Stimulated activated CD8-positive, alpha-beta memory T cell treated with anti-CD3 and anti-CD28 coated beads, Interleukin-15, amount 100 ng/mL, for 48 hours (primary cell): Measurements from ENCODE around the gene CTPS2.
A peak's percentile ranks its signal among the peaks of the same experiment; 100 is the strongest.
"Not testable (repeated sequence)": the region's sequence is repeated elsewhere in the genome, so short reads cannot be mapped to it uniquely, and the experiment has no call there.

ENCODE experiments used
- DNase-seq, 2 donors: peaks; one replicate each; pipeline ENCODE4 v3.0.0-alpha.2; 2020; ENCODE audit warnings: low read depth in 2 of 2

The CTPS2 gene, protein sequence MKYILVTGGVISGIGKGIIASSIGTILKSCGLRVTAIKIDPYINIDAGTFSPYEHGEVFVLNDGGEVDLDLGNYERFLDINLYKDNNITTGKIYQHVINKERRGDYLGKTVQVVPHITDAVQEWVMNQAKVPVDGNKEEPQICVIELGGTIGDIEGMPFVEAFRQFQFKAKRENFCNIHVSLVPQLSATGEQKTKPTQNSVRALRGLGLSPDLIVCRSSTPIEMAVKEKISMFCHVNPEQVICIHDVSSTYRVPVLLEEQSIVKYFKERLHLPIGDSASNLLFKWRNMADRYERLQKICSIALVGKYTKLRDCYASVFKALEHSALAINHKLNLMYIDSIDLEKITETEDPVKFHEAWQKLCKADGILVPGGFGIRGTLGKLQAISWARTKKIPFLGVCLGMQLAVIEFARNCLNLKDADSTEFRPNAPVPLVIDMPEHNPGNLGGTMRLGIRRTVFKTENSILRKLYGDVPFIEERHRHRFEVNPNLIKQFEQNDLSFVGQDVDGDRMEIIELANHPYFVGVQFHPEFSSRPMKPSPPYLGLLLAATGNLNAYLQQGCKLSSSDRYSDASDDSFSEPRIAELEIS

DNA sequence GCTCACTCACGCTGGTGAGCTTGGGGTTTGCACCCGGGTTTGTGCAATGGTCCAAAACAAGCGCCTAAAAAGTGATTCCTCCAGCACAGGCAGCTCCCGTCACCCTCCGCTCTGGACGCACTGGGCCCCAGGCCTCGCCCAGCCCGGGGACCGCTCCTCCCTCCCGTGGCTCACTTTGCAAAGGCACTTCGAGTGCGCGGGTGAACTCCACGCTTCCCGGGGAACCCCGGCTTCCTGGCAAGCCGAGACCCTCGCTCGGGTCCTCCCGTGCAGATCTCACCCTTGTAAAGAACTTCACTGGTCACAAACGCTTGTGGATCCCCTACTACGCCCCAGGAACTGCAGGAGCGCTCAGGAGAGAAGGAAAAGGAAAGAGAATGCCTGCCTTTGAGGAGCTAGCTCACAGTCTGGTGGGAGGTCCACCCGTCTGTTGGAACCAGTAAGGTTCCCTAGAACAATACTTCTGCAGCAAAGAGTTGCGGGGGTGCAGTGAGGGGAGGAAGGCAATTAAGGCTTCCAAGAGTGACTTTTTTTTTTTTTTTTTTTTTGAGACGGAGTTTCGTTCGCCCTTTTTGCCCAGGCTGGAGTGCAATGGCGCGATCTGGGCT, at the start of gene CTPS2:
TSS of gene CTPS2 (minus strand) at position 122 of the 608 bp plus-strand sequence. CDS start 9,767 bp downstream, outside the sequence.
- peak; percentile 23 to 28 for DNase-seq

- DNase-seq, result not testable (repeated sequence)
These were observed 49.0 kb upstream of the CTPS2 start for GRCh38 chrX:16761500-16761899.

DNA sequence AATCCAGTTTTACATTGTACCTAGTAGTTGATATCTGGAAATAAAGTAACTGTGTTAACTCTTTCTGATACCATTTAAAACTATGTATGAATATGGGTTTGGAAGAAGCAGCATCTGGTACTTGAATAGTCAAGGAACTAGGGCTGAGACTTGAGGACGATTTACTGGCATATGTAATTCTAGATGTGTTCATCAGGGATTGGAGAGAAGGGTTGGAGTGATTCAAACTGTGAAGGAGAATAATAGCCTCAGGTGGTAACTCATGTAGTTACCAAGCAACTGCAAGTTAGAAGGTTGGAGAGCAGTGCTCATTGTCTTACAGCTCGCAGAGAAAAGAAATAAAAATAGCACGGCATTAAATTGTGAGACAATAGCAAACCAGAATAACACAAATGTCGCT, 44.3 kb upstream of the CTPS2 start:
- no peak for DNase-seq

GRCh38 chrX:16754019-16754418, 41.5 kb upstream of the CTPS2 start:
- DNase-seq, result no peak

- no peak for DNase-seq
These were observed 37.7 kb upstream of the CTPS2 start for GRCh38 chrX:16750136-16750535.

DNA sequence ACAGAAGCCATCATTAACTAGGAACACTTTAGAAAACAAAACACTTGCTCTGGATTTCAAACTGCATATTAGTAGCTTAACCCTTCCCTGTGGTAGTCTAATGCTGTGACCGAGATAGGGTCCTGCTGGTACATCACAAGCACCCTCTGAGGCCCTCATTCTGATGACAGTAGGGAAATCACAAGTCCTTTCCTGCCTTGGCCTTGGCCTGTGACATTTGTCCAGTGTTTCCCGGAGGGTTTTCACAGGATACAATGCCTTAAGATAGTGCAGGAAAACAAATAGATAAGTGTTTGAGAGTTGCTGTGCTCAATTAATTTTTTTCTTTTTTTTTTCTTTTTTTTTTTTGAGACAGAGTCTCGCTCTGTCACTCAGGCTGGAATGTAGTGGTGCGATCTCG, 36.0 kb upstream of the CTPS2 start:
- no peak for DNase-seq

DNA sequence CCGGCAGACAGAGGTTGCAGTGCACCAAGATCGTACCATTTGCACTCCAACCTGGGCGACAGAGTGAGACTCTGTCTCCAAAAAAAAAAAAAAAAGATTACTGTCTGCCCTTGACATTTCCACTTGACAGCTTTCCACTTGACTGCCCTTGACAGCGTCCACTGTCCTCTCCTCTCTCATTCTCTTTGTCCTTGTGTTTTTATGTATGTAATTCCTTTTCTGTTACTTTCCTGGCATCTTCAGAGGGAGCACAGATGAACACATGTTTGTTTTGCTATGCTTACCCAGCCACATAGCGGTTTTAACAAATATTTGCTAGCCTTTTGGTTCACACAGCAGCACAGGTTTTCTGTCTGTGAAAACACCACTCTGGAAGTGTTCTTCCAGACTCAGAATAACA, 33.2 kb upstream of the CTPS2 start:
- DNase-seq, result no peak

DNA sequence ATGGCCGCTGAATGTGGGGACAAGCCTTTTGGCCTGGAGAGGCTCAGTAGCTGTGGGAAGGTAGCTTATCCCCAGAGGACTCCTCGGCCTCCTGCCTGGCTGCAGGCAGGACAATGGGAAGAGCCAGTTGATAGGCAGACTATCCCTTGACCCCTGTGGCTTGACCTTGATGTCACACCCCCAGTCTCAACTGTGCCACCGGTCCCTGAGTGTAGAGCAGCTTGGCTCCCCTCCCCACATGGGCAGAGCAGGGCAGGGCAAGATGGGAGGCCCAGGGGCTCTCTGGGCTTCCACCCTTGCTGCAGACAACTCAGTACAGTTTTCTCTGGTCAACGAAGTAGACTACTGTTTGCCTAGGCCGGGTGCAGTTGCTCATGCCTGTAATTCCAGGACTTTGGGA, 32.6 kb upstream of the CTPS2 start:
- no peak for DNase-seq

DNA sequence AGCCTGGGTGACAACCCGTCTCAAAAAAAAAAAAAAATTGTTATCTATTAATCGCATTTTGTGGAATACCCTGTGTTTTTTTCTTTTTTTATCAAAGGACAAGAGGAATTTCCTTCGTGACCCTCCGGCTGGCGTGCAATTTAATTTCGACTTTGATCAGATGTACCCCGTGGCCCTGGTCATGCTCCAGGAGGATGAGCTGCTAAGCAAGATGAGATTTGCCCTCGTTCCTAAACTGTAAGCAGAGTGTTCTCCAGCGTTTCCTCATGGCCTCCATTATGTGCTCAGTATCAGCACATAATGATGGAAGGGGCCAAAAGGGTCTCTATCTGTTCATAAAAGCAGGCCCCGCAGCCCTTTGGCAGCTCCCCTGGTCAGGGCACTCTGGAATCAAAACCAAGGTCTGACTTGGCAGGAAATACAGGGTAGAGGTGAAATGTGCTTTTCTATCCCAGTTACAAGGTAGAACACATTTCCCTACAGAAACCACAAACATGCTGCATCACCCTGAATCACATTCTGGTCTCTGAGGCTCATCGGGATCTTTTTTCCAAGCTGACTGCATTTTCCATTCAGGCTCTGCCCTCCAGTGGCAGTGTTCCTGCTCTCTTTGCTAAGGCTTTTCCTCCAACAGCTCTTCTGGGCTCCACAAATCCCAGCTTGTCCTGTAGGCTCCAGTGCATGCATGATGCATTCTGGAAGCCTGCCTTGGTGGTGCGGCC, 31.3 kb upstream of the CTPS2 start:
- no peak for DNase-seq

GRCh38 chrX:16739574-16739973, 27.1 kb upstream of the CTPS2 start:
- DNase-seq, result no peak

- DNase-seq, result no peak
These were observed 24.6 kb upstream of the CTPS2 start for GRCh38 chrX:16737024-16737423.

GRCh38 chrX:16733013-16733412, 20.5 kb upstream of the CTPS2 start:
- no peak for DNase-seq

- DNase-seq, result no peak
These were observed 18.0 kb upstream of the CTPS2 start for GRCh38 chrX:16730450-16730849.

DNA sequence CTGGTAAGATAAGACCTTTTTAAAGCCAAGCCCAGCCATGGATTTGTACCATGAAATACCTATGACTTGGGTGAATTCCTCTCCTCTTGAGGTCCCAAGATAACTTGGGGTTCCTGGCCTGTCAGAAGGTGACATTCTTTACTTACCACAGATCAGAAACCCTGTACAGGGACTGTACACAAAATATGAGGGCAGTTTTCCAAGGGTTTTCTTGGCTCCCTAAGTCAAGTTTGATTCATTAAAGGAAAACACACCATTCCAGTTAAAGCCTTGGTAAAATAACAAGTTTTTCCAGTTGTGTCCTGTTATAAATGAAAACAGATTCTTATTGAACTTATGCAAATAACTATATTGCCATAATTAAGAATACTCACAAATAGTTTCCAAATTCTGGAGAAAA, 15.2 kb upstream of the CTPS2 start:
- no peak for DNase-seq

DNA sequence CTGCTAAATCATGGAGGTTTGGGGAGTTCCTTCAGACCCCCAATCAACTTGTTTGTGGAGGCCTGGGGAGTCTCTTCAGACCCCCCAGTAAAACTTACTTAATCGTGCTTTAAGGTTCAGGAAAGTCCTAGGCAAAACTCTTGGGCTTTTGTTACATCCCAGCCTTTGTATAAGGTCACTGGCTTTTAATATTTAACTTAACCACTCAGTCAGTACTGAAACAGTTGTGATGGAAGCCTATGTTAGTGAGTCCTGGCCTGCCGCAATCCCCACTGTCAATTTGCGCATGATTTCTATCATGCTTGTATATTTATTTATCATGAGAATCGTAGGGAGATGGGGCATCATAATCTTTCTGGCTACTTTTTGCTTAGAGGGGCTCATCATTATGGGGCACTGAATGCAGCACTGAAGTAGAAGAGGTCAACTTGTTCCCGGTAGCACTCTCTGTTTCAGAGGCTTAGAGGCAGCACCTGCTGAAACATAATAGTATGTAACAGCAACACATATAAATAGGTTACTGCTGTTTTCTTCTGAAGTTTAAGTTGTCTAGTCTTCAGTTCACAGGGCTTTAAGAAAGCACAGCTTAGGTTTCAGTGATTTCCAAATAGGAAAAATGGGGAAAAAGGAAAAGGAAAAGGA, 14.0 kb upstream of the CTPS2 start:
- DNase-seq, result not testable (repeated sequence)

- no peak for DNase-seq
These were observed 12.6 kb upstream of the CTPS2 start for GRCh38 chrX:16725072-16725471.

GRCh38 chrX:16722481-16722880, 10.0 kb upstream of the CTPS2 start:
- DNase-seq, result no peak

DNA sequence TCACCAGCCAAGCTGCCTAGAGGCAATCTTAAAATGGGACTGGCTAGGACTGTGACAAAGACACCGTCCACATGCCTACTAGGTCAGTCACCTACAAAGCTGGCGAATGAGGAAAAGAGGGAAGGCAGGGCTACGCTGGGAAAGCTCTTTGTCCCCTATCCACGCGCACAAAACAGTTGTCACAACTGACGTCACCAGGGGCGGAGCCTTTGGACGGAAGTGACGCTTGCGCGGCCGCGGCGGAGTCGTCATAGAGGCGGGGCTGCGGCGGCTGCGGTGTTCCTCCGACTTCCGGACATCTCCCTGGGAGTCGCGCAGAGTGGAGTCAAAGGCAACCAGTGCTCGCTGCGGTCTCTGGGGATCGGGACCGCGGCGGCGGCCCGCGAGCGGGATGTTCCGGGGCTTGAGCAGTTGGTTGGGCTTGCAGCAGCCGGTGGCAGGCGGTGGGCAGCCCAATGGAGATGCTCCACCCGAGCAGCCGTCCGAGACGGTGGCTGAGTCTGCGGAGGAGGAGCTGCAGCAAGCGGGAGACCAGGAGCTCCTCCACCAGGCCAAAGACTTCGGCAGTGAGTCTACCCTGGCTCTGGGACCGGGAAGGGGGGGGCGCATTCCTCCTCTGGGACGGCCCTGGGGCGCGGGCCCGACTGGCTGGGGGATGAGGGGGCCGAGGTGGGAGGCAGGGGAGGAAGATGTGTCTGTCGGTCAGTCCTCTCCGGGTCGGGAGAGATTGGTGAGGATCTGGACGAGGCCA, 7.0 kb upstream of the CTPS2 start, which contains the start of gene SYAP1:
TSS of gene SYAP1 (plus strand) at position 279 of the 751 bp plus-strand sequence. CDS start at position 392, 113 bp downstream.
- peak; percentile 84 to 94 for DNase-seq

- no peak for DNase-seq
These were observed 6.4 kb upstream of the CTPS2 start for GRCh38 chrX:16718824-16719333.

GRCh38 chrX:16716451-16716850, 4.0 kb upstream of the CTPS2 start:
- DNase-seq, result not testable (repeated sequence)

- not testable (repeated sequence) for DNase-seq
These were observed 3.2 kb upstream of the CTPS2 start for GRCh38 chrX:16715638-16716037.
